Lower leg skin (tissue), 3 donors: Measurements from ENCODE around the gene IL15.

Experiments used
- CTCF ChIP-seq, 3 donors: fragments of 450-650 bp; IDR thresholded peaks; one replicate each; pipeline ENCODE4 v1.5.1; 2016; ENCODE audit warnings: antibody characterized with exemption in 3 of 3, mild to moderate bottlenecking in 3 of 3, moderate library complexity in 2 of 3
- POLR2A ChIP-seq, 2 donors: fragments of 450-650 bp; IDR thresholded peaks; one replicate each; pipeline ENCODE4 v1.6.1; 2016 to 2017; ENCODE audit warnings: antibody characterized with exemption in 2 of 2, mild to moderate bottlenecking in 1 of 2, moderate library complexity in 1 of 2

GRCh38 chr4:141711211-141711610, 74.8 kb downstream of the IL15 start:
- TF ChIP-seq POLR2A (IDR thresholded peaks at IDR 0.05) (no peak), CTCF (IDR thresholded peaks at IDR 0.05) (no peak)
